Lower leg skin (tissue), 4 donors: ENCODE measurements around the gene KCNIP4. TPM values are rescaled to one million over a fixed set of nuclear protein-coding genes. Genes with fewer than 3 reads are reported as not detected.

Experiments used
- DNase-seq, 2 donors: peaks; one replicate each; pipeline ENCODE4 v3.0.0-alpha.2; 2019; ENCODE audit warnings: low spot score in 2 of 2
- H3K4me3 ChIP-seq: fragments of 200-600 bp; sonication (generic); 2 replicates; pipeline ENCODE4 v1.5.1; 2017; ENCODE audit warnings: mild to moderate bottlenecking, low read depth; ENCODE audit not compliant: poor library complexity, severe bottlenecking
- CTCF ChIP-seq, 3 donors: fragments of 450-650 bp; IDR thresholded peaks; one replicate each; pipeline ENCODE4 v1.5.1; 2016; ENCODE audit warnings: antibody characterized with exemption in 3 of 3, mild to moderate bottlenecking in 3 of 3, moderate library complexity in 2 of 3
- POLR2A ChIP-seq, 2 donors: fragments of 450-650 bp; IDR thresholded peaks; one replicate each; pipeline ENCODE4 v1.6.1; 2016 to 2017; ENCODE audit warnings: antibody characterized with exemption in 2 of 2, mild to moderate bottlenecking in 1 of 2, moderate library complexity in 1 of 2
- WGBS, 2 donors: methylation state at CpG; one replicate each; pipeline ENCODE4 v1.1.5; 2018; 5-methylcytosine and 5-hydroxymethylcytosine counted together
- intact Hi-C: fragments of 100-400 bp; cut with DNase I; formaldehyde crosslinking; loops from one replicate; pipeline ENCODE4 v1.15.0; 2023; ENCODE audit warnings: low total_unique reads
- total RNA-seq, 4 donors: library from RNA; depleted of rRNA; stranded (reverse); fragments of >200 nt; gene quantifications; one replicate each; pipeline ENCODE4 v1.1.0, GENCODE V29; 2016

KCNIP4 gene
- total RNA-seq, 4 donors from 2014 or later: not detected

DNA sequence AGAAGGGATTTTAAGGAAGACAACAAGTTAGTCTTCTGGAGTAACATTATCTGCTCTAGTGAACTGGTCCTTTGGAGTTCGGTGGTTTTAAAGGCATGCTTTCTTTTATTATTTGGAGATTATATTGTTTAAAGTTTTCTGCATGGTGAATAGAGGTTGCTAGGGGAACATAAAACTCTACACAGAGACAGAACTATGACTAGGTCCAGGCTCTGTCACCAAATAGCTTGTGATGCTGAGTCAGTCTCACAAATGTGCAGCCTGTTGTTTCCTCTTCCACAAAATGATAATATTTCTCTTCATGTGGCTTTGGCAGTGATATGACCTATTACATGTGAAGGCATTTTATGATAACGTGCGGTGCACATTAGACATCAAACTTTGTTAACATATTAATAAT, 1115.7 kb downstream of the KCNIP4 start:
- 77 to 81% methylated on average over 3 of the region's 3 CpGs for WGBS, 2 donors
- DNase-seq: no peak
- H3K4me3 ChIP-seq: no peak overlapping the region
- TF ChIP-seq CTCF (IDR thresholded peaks at IDR 0.05) (no peak), POLR2A (IDR thresholded peaks at IDR 0.05) (no peak)
- intact Hi-C loops: no loop called here

DNA sequence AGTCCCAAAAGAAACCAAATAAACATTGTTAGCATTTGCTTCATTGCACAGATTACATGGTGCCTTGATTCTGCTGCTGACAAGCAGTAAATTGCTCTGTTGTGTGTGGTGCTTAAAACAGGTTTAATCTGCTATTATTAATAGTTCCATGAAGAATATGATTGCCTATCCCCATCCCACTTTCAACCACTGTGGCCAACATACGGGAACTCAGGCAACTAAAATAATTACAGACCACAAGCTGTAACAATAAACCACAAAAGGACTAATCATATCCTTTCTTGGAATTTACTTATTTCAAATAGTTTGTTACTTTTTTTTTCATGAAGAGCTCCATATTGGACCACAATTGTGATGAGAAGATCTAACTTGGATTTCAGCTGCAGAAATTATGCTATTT, 1116.8 kb downstream of the KCNIP4 start:
- intact Hi-C loops: no loop called here
- no peak for DNase-seq
- TF ChIP-seq CTCF (IDR thresholded peaks at IDR 0.05) (no peak), POLR2A (IDR thresholded peaks at IDR 0.05) (no peak)
- H3K4me3 ChIP-seq: no peak overlapping the region
- 54 to 77% methylated on average over 1 of the region's 1 CpG for WGBS, 2 donors

DNA sequence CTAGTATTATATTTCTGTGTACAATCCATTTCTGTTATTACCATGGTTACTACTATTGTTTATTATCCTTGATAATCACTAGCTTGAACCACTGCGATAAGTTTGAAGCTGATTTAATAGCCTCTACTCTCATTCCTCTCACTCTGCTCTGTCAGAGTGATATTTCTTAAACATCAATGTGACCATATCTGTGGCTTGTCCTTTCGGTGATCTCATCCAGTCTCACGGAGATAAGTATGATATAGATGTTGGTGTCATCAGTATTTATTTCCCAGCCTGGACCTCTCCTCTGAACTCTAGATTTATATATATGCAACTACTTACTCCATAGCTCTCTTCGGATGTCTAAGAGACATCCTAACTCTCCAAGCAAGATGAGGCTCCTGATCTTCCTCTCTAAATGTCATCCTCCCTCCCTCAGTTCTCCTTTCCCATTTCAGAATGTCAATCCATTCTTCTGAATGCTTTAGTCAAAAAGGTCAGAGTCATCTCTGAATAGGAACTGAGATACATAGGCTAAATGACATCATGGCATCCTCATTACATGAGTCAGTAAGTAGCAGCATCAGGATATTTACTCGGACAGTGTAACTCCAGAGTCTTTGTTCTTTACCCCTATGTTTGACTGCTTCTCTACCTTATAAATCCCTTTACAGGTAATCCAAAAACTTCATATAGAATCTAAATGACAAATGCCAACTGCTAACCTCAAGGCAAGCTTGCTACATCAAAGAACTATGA, 1118.8 kb downstream of the KCNIP4 start:
- no peak overlapping the region for H3K4me3 ChIP-seq
- TF ChIP-seq POLR2A (IDR thresholded peaks at IDR 0.05) (no peak), CTCF (IDR thresholded peaks at IDR 0.05) (no peak)
- DNase-seq: no peak
- WGBS, 2 donors: 67 to 70% methylated on average over 5 of the region's 5 CpGs
- intact Hi-C loops: no loop called here

GRCh38 chr4:20825505-20825904, 1123.1 kb downstream of the KCNIP4 start:
- H3K4me3 ChIP-seq: no peak overlapping the region
- TF ChIP-seq CTCF (IDR thresholded peaks at IDR 0.05): no peak
- no peak for TF ChIP-seq POLR2A (IDR thresholded peaks at IDR 0.05)
- 50 to 61% methylated on average over 3 of the region's 3 CpGs for WGBS, 2 donors
- no peak for DNase-seq
- intact Hi-C loops: no loop called here

DNA sequence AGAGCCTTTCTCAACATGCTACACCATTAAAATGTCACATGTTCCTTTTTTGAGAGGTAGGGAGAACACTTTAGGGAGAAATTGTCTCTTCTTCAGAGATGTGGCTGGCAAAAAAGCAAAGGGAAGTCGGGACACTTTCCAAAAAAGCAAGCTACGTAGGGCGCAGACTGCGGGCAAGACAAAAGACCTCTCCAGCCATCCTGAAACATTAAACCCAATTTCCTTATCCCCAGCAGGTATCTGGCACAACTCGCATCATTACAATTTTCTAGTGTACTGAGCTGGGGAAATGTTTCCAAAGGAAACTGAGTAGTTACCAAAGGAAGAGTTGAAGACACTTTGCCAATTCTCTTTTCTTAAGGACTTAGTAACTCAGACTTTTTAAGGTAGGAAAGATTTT, 1132.3 kb downstream of the KCNIP4 start:
- no peak for TF ChIP-seq POLR2A (IDR thresholded peaks at IDR 0.05)
- no peak for TF ChIP-seq CTCF (IDR thresholded peaks at IDR 0.05)
- intact Hi-C loops: no loop called here
- no peak for DNase-seq
- 52 to 54% methylated on average over 5 of the region's 5 CpGs for WGBS, 2 donors
- no peak overlapping the region for H3K4me3 ChIP-seq

GRCh38 chr4:20813700-20814099, 1134.9 kb downstream of the KCNIP4 start:
- 17 to 44% methylated on average over 1 of the region's 1 CpG for WGBS, 2 donors
- intact Hi-C loops: no loop called here
- no peak overlapping the region for H3K4me3 ChIP-seq
- DNase-seq: no peak
- TF ChIP-seq POLR2A (IDR thresholded peaks at IDR 0.05) (no peak), CTCF (IDR thresholded peaks at IDR 0.05) (no peak)
